GM12872 (cell line): ENCODE results near the gene ACTR10.

Experiments
- TF ChIP-seq, protein P1 (sequence below): IDR thresholded peaks from 3 replicates; pipeline ENCODE4 v1.5.1; 2011; ENCODE audit warnings: low read depth, mild to moderate bottlenecking, low read length, moderate library complexity; ENCODE audit not compliant: insufficient read depth

Gene ACTR10

DNA sequence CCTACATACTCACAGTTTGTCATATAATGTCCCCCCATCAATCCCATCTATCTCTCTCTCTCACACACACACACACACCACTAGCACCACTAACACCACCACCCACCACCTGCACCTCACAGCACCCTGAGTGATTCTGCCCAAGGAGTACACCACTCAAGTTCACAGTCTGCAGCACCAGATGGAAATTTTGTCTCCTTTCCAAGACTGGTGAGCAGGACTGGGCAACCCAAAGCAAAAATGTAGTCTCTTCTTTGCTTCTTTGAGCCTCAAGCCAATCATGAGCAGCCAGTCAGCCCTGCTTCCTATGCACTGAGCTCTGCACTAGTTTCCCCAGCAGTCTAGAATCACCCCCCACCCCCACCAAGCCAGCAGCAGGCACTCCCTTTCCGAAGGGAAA, 32.9 kb upstream of the ACTR10 start:
- TF ChIP-seq, protein P1, sequence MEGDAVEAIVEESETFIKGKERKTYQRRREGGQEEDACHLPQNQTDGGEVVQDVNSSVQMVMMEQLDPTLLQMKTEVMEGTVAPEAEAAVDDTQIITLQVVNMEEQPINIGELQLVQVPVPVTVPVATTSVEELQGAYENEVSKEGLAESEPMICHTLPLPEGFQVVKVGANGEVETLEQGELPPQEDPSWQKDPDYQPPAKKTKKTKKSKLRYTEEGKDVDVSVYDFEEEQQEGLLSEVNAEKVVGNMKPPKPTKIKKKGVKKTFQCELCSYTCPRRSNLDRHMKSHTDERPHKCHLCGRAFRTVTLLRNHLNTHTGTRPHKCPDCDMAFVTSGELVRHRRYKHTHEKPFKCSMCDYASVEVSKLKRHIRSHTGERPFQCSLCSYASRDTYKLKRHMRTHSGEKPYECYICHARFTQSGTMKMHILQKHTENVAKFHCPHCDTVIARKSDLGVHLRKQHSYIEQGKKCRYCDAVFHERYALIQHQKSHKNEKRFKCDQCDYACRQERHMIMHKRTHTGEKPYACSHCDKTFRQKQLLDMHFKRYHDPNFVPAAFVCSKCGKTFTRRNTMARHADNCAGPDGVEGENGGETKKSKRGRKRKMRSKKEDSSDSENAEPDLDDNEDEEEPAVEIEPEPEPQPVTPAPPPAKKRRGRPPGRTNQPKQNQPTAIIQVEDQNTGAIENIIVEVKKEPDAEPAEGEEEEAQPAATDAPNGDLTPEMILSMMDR, result no peak

DNA sequence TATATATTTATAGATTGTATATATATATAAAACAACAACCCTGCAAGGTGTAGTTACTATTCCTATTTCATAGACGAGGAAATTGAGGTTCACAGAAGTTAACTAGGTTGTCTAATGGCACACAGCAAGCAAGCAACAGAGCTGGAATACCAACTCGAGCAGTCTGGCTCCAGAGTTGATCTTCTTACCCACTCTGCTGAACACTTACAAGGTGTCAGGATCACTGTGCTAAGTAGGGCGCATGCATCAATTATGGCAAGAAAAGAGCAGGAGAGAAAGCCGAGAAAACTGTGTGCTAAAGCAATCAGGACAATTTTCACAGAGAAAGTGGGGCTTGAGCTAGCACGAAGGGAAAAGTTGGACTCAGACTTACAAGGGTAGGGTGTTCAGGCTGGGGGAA, 32.1 kb upstream of the ACTR10 start:
- TF ChIP-seq, protein P1, result no peak

DNA sequence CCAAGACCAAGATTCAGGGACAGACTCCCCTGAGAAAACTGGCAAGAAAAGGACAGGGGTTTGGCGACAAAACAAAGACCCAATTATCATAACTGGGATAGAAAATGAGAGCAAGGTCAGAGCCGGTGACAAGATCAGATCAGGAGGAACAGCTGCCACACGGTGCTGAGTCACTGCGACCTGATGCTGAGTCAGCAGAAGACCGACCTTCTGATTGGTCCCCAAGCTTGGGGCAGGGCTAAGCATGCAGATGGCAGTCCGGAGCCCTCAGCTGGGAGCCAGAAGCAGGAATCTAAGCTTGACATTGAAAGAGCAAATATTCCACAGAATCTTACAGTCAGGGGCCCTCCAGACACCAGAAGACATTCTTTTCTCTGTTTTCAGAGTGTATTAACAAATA, 28.9 kb upstream of the ACTR10 start:
- TF ChIP-seq, protein P1, result no peak

DNA sequence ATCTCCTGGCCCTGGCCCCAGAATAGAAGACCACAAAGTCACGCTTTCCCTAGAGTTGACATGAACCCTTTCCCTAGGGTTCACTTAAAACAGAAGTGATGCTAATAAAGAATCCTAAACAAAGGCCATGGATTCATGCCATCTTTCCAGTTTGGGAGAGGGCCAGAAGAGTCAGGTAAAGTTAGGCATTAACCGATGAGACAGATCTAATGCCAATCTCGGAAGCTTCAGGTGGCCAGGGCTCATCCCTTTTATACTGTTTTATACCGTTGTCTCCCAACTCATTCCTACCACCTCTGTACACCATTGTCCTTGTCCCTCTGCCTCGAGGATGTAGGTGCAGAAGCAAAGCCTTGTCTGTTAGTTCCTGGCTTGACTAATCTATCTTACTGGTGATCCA, 22.8 kb upstream of the ACTR10 start:
- TF ChIP-seq, protein P1, result no peak

DNA sequence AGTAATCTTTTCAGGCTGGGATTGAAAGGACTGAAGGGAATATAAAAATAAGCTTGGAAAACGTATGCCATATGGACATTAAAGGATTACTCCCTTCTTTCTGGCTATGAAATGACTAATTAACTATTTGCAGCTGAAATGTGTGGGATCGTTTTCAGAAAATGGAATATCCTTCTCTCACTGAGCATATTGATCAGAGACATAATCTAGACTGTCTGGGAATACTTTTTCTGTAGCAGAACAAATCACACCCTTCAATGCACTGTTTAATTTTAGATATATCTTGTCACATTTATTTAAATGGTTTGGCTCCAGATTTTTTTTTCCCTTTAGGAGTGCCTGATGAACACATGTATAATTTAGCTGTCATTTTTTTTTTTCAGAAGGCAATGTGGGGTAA, 10.8 kb upstream of the ACTR10 start:
- TF ChIP-seq, protein P1, result no peak

DNA sequence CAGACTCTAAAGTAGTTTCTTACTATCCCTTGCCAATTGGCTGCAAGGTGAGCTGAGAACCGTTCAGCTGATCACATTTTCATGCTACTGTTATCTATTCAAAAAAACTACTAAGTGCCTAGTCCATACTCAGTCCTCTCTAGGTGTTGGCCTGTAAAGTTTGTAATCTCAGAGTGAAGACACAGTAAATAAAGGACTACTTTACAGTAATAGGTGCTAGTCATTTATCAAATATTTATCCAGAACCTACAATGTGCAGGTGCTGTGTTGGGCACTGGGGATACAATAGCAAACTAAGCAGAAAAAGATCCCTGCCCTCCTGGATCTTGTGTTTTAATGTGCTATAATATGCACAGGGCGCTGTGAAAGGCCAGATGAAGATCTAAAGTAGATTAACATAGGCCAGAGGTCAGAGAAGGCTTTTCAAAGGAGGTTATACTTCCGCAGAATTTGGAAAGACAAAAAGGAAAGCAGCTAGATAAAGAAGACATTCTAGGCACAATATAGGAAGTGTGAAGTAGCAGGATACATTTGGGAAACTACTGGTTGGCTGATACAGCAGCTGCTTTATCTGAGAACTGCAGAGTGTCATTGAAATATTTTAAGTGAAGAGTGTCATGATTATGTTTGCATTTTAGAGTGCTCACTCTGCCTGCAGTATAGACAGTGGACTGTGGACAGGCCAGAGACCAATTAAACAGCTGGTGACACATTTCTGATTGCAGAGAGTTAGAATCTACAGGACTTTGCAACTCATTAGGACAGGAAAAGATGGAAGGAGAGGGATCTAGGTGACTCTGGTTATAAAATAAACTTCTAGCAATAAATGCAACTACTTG, 8.0 kb upstream of the ACTR10 start:
- TF ChIP-seq, protein P1, result no peak

DNA sequence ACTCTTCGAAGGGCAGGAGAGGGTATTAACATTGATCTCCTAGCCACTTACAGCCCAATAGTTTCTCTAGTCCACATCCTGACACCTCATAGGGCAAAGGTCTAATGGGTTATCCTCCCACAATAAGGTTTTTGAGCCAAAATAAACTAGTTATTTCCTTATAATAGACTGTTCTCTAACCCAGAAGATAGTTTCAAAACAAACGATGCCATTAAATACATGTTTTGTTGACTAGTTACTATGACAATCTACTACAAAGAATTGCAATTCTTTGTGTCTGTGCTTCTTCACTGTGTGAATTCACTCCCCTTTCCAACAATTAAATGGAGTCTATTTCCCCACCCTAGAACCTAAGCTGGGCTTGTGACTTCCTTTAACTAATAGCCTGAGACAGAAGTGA, 6.4 kb upstream of the ACTR10 start:
- TF ChIP-seq, protein P1, result no peak
